WTC11 (cell line): ENCODE results near the gene SALL3. TPM values are rescaled to one million over a fixed set of nuclear protein-coding genes. Genes with fewer than 3 reads are reported as not detected.
A peak's percentile ranks its signal among the peaks of the same experiment; 100 is the strongest.

Experiments used
- ATAC-seq: fragments of 200-7000 bp; cut with Tn5 transposase; 2 replicates; pipeline ENCODE4 v1.10.0; 2021; ENCODE audit warnings: mild to moderate bottlenecking, moderate library complexity
- CTCF ChIA-PET: fragments of 300-600 bp; sonication (Branson Sonifier 250); formaldehyde crosslinking; loops from one replicate; lab custom pipeline; 2021; ENCODE audit warnings: antibody characterized with exemption; lab: Charles Lee
- POLR2A ChIA-PET: fragments of 350-600 bp; sonication (Branson Sonifier 250); formaldehyde crosslinking; loops from one replicate; lab custom pipeline; 2021; ENCODE audit warnings: antibody characterized with exemption; lab: Charles Lee
- DNase-seq: peaks from one replicate; pipeline ENCODE4 v3.0.0; 2021; ENCODE audit warnings: low spot score
- H3K27ac Mint-ChIP-seq: 2 replicates; pipeline ENCODE4 v1.8.0; 2021; ENCODE audit warnings: mixed read lengths
- H3K27me3 Mint-ChIP-seq: 2 replicates; pipeline ENCODE4 v1.8.0; 2021; ENCODE audit warnings: low read depth, mild to moderate bottlenecking, moderate library complexity, mixed read lengths
- H3K36me3 Mint-ChIP-seq: 2 replicates; pipeline ENCODE4 v1.8.0; 2021; ENCODE audit warnings: mixed read lengths
- H3K4me1 Mint-ChIP-seq: 2 replicates; pipeline ENCODE4 v1.8.0; 2022; ENCODE audit warnings: mixed read lengths
- H3K4me3 Mint-ChIP-seq: 2 replicates; pipeline ENCODE4 v1.8.0; 2021; ENCODE audit warnings: mild to moderate bottlenecking, moderate library complexity, mixed read lengths
- H3K9me3 Mint-ChIP-seq: 2 replicates; pipeline ENCODE4 v1.8.0; 2021; ENCODE audit warnings: mixed read lengths
- AR ChIP-seq: fragments of 250-450 bp; sonication (Bioruptor Pico); IDR thresholded peaks from 2 replicates; pipeline ENCODE4 v1.9.0; 2021; ENCODE audit warnings: mild to moderate bottlenecking
- ATF2 ChIP-seq: sonication (generic); formaldehyde crosslinking; IDR thresholded peaks from 2 replicates; pipeline ENCODE4 v1.8.1; 2022; ENCODE audit warnings: low read depth, missing genetic modification reagents, borderline replicate concordance
- ATF3 ChIP-seq: sonication (generic); formaldehyde crosslinking; conservative IDR thresholded peaks from 2 replicates; pipeline ENCODE4 v1.8.1; 2022; ENCODE audit warnings: mild to moderate bottlenecking, missing genetic modification reagents
- CBFB ChIP-seq: sonication (generic); formaldehyde crosslinking; IDR thresholded peaks from 2 replicates; pipeline ENCODE4 v1.8.1; 2022; ENCODE audit warnings: mild to moderate bottlenecking, low read depth, missing genetic modification reagents
- E2F1 ChIP-seq: sonication (generic); formaldehyde crosslinking; IDR thresholded peaks from 2 replicates; pipeline ENCODE4 v1.8.0; 2022; ENCODE audit warnings: mild to moderate bottlenecking, missing genetic modification reagents
- GABPB1 ChIP-seq: sonication (generic); formaldehyde crosslinking; IDR thresholded peaks from 2 replicates; pipeline ENCODE4 v1.8.1; 2023; ENCODE audit warnings: mild to moderate bottlenecking, missing genetic modification reagents
- HMGA2 ChIP-seq: fragments of 250-450 bp; sonication (Bioruptor Pico); IDR thresholded peaks from 2 replicates; pipeline ENCODE4 v1.4.0; 2021; ENCODE audit warnings: mild to moderate bottlenecking, moderate library complexity
- IRF1 ChIP-seq: sonication (generic); formaldehyde crosslinking; IDR thresholded peaks from 2 replicates; pipeline ENCODE4 v1.8.0; 2023; ENCODE audit warnings: missing genetic modification reagents
- NFE2L1 ChIP-seq: sonication (generic); formaldehyde crosslinking; IDR thresholded peaks from 2 replicates; pipeline ENCODE4 v1.8.1; 2023; ENCODE audit warnings: missing genetic modification reagents
- SMAD4 ChIP-seq: sonication (generic); formaldehyde crosslinking; IDR thresholded peaks from 2 replicates; pipeline ENCODE4 v1.8.0; 2022; ENCODE audit warnings: mild to moderate bottlenecking, missing genetic modification reagents
- SOX15 ChIP-seq: fragments of 250-450 bp; sonication (Bioruptor Pico); IDR thresholded peaks from 2 replicates; pipeline ENCODE4 v1.9.0; 2021; ENCODE audit warnings: mild to moderate bottlenecking
- SP1 ChIP-seq: sonication (generic); formaldehyde crosslinking; conservative IDR thresholded peaks from 2 replicates; pipeline ENCODE4 v1.8.1; 2022; ENCODE audit warnings: missing genetic modification reagents
- TEAD4 ChIP-seq: sonication (generic); formaldehyde crosslinking; IDR thresholded peaks from 2 replicates; pipeline ENCODE4 v1.8.0; 2022; ENCODE audit warnings: mild to moderate bottlenecking, missing genetic modification reagents
- TP53 ChIP-seq: sonication (generic); formaldehyde crosslinking; IDR thresholded peaks from 2 replicates; pipeline ENCODE4 v1.8.1; 2023; ENCODE audit warnings: mild to moderate bottlenecking, missing genetic modification reagents
- ZBTB21 ChIP-seq: sonication (generic); formaldehyde crosslinking; IDR thresholded peaks from 2 replicates; pipeline ENCODE4 v1.8.1; 2023; ENCODE audit warnings: mild to moderate bottlenecking, missing genetic modification reagents, borderline replicate concordance
- ZNF423 ChIP-seq: fragments of 250-450 bp; sonication (Bioruptor Pico); IDR thresholded peaks from 2 replicates; pipeline ENCODE4 v2.1.2; 2022; ENCODE audit warnings: mild to moderate bottlenecking, moderate library complexity
- ZNF425 ChIP-seq: fragments of 250-450 bp; sonication (Bioruptor Pico); conservative IDR thresholded peaks from 2 replicates; pipeline ENCODE4 v1.9.0; 2021; ENCODE audit warnings: mild to moderate bottlenecking
- total RNA-seq: library from RNA; stranded (reverse); gene quantifications from 3 replicates; pipeline ENCODE4 v1.2.3, GENCODE V29; 2021
- TF ChIP-seq, protein P1 (sequence below): sonication (generic); formaldehyde crosslinking; IDR thresholded peaks from 2 replicates; pipeline ENCODE4 v1.8.1; 2022; ENCODE audit warnings: missing genetic modification reagents, borderline replicate concordance
- TF ChIP-seq, protein P2 (sequence below): sonication (generic); formaldehyde crosslinking; IDR thresholded peaks from 2 replicates; pipeline ENCODE4 v1.8.1; 2023; ENCODE audit warnings: mild to moderate bottlenecking, missing genetic modification reagents, moderate library complexity
- TF ChIP-seq, protein P3 (sequence below): fragments of 200-600 bp; IDR thresholded peaks from 2 replicates; pipeline ENCODE4 v1.8.0; 2022; ENCODE audit warnings: antibody characterized with exemption

The SALL3 gene
- total RNA-seq, 1 experiment from 2014 or later = 87.0 TPM

DNA sequence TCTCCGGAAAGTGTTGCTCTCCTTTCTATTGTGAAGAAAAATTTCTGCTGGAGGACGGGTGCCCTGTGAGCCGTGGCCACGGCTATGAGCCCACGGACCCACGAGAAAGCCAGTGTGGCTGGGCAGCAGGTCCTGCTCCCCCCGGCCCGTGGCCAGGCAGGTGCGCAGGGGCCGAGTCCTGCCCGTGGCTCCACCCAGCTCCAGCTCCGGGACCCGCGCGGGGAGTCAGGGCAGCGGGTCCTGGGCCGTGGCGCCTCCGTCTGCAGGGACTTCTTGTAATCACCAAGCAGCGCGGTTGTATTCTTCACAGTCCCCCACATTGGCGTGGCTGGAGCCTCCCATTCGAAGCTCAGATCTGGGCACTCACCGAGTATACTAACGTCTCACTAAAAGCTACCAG lies 43.0 kb downstream of the SALL3 start (continued):
- TF ChIP-seq NFE2L1 (CRISPR knock-in tag) = no peak
- no peak for TF ChIP-seq AR (CRISPR knock-in tag)
- no peak for TF ChIP-seq IRF1
- no peak for TF ChIP-seq ATF3 (CRISPR knock-in tag)
- TF ChIP-seq, protein P1, sequence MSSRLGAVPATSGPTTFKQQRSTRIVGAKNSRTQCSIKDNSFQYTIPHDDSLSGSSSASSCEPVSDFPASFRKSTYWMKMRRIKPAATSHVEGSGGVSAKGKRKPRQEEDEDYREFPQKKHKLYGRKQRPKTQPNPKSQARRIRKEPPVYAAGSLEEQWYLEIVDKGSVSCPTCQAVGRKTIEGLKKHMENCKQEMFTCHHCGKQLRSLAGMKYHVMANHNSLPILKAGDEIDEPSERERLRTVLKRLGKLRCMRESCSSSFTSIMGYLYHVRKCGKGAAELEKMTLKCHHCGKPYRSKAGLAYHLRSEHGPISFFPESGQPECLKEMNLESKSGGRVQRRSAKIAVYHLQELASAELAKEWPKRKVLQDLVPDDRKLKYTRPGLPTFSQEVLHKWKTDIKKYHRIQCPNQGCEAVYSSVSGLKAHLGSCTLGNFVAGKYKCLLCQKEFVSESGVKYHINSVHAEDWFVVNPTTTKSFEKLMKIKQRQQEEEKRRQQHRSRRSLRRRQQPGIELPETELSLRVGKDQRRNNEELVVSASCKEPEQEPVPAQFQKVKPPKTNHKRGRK = no peak
- TF ChIP-seq TEAD4 (CRISPR knock-in tag) = no peak
- TF ChIP-seq HMGA2 (CRISPR knock-in tag) = no peak
- TF ChIP-seq E2F1 (CRISPR knock-in tag) = no peak
- TF ChIP-seq, protein P2, sequence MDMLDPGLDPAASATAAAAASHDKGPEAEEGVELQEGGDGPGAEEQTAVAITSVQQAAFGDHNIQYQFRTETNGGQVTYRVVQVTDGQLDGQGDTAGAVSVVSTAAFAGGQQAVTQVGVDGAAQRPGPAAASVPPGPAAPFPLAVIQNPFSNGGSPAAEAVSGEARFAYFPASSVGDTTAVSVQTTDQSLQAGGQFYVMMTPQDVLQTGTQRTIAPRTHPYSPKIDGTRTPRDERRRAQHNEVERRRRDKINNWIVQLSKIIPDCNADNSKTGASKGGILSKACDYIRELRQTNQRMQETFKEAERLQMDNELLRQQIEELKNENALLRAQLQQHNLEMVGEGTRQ (CRISPR knock-in tag) = no peak
- TF ChIP-seq SP1 (CRISPR knock-in tag) = no peak
- TF ChIP-seq, all 79 proteins: peak for 0

DNA sequence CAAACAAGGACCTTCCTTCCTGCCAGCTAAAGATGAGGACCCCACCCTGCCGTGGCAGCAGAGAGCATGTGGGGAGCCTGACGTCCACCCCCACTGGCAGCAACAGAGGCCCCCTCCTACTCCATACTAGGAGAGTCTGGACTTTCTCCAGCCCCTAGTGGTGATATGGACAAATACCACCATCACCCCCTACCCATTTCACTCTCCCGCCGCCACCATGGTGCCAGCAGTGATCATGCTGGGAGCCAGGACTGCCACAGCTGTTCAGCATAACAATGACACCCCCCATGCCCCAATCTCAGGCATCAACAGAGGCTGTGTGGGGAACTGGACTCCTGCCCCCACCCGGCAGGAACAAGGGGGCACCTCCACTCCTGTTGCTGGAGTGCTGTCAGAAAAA lies 46.9 kb downstream of the SALL3 start:
- no peak overlapping the region for H3K4me3 Mint-ChIP-seq
- peaks cover 18% of the 10 kb centered on the region for H3K36me3 Mint-ChIP-seq
- no peaks in the 10 kb centered on the region; the same call in 1 of the 2 replicates for H3K27me3 Mint-ChIP-seq
- DNase-seq (peak; percentile 57), ATAC-seq (peak; percentile 98)
- POLR2A ChIA-PET = no interaction called here
- H3K9me3 Mint-ChIP-seq = peaks cover 33% of the 10 kb centered on the region
- TF ChIP-seq CBFB (CRISPR knock-in tag) = no peak
- TF ChIP-seq, protein P3, sequence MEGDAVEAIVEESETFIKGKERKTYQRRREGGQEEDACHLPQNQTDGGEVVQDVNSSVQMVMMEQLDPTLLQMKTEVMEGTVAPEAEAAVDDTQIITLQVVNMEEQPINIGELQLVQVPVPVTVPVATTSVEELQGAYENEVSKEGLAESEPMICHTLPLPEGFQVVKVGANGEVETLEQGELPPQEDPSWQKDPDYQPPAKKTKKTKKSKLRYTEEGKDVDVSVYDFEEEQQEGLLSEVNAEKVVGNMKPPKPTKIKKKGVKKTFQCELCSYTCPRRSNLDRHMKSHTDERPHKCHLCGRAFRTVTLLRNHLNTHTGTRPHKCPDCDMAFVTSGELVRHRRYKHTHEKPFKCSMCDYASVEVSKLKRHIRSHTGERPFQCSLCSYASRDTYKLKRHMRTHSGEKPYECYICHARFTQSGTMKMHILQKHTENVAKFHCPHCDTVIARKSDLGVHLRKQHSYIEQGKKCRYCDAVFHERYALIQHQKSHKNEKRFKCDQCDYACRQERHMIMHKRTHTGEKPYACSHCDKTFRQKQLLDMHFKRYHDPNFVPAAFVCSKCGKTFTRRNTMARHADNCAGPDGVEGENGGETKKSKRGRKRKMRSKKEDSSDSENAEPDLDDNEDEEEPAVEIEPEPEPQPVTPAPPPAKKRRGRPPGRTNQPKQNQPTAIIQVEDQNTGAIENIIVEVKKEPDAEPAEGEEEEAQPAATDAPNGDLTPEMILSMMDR = peak; percentile 49; the same call in 1 of the 2 replicates
- no peak for TF ChIP-seq TP53 (CRISPR knock-in tag)
- TF ChIP-seq ATF3 (CRISPR knock-in tag) = no peak
- 0 out of 2 replicates have a peak, but pooled peaks have one; percentile 39 for TF ChIP-seq SP1 (CRISPR knock-in tag)
- TF ChIP-seq SMAD4 (CRISPR knock-in tag) = no peak
- no peak for TF ChIP-seq SOX15 (CRISPR knock-in tag)
- TF ChIP-seq GABPB1 (CRISPR knock-in tag) = no peak
- no peak for TF ChIP-seq ZNF425 (CRISPR knock-in tag)
- TF ChIP-seq ZNF423 (CRISPR knock-in tag) = peak; percentile 86
- no peak for TF ChIP-seq ATF2 (CRISPR knock-in tag)
- no peak for TF ChIP-seq ZBTB21
- no peak overlapping the region for H3K27ac Mint-ChIP-seq
- peaks cover 7% of the 10 kb centered on the region for H3K4me1 Mint-ChIP-seq
- CTCF ChIA-PET = interaction anchor here (0.5 to 1.5 kb wide), 8 partner anchors 20 to 1184 kb away, joined by 3 to 6 read pairs (median 3); no protein-coding TSS in a partner anchor
